Measurements from ENCODE around the gene SPSB3.

Gene SPSB3

GRCh38 chr16:1781254-1781653 lies 1.1 kb downstream of the SPSB3 start:
- Histone ChIP-seq H3K27ac (ENCODE audit: low read depth, low read length) (no peak overlapping the region), H3K27me3 (ENCODE audit: control insufficient read depth, low read length) (no peaks in the 10 kb centered on the region), H4K20me1 (ENCODE audit: control insufficient read depth, insufficient read depth, low read depth, low read length) (0 out of 2 replicates have a peak, but pooled peaks cover 5% of the 10 kb centered on the region), H3K4me3 (ENCODE audit: low read length) (peak overlapping the region; percentile 82), H3K9me2 (replicated peaks; ENCODE audit: control insufficient read depth, low read length) (no peaks in the 10 kb centered on the region), H3K9me3 (ENCODE audit: control insufficient read depth, insufficient read depth, low read length) (no peaks in the 10 kb centered on the region), H3K36me3 (ENCODE audit: control insufficient read depth, low read length) (peaks cover 33% of the 10 kb centered on the region), H3F3A (ENCODE audit: control insufficient read depth, insufficient read depth) (no peaks in the 10 kb centered on the region), H3K4me1 (ENCODE audit: control insufficient read depth, low read length) (peaks cover 16% of the 10 kb centered on the region), H3K4me2 (ENCODE audit: low read length) (peak overlapping the region; percentile 93), H3K79me2 (ENCODE audit: control insufficient read depth, low read length) (peaks cover 46% of the 10 kb centered on the region)
- no peak for TF ChIP-seq EZH2phosphoT487 (IDR thresholded peaks at IDR 0.05; ENCODE audit: borderline replicate concordance, low read length)
- no peak for TF ChIP-seq CTCF (IDR thresholded peaks at IDR 0.05; ENCODE audit: low read depth, low read length, poor library complexity, severe bottlenecking)

- 0 out of 2 replicates have a peak, but pooled peaks cover 5% of the 10 kb centered on the region for H4K20me1 ChIP-seq (ENCODE audit: control insufficient read depth, insufficient read depth, low read depth, low read length)
- H3K27ac ChIP-seq (ENCODE audit: low read depth, low read length): no peak overlapping the region
- TF ChIP-seq EZH2phosphoT487 (IDR thresholded peaks at IDR 0.05; ENCODE audit: borderline replicate concordance, low read length) (no peak), CTCF (IDR thresholded peaks at IDR 0.05; ENCODE audit: low read depth, low read length, poor library complexity, severe bottlenecking) (no peak)
- H3K4me1 ChIP-seq (ENCODE audit: control insufficient read depth, low read length): peaks cover 16% of the 10 kb centered on the region
- peaks cover 40% of the 10 kb centered on the region for H3K79me2 ChIP-seq (ENCODE audit: control insufficient read depth, low read length)
- H3K4me3 ChIP-seq (ENCODE audit: low read length): no peak overlapping the region
- no peaks in the 10 kb centered on the region for H3F3A ChIP-seq (ENCODE audit: control insufficient read depth, insufficient read depth)
- no peaks in the 10 kb centered on the region for H3K9me3 ChIP-seq (ENCODE audit: control insufficient read depth, insufficient read depth, low read length)
- no peaks in the 10 kb centered on the region for H3K27me3 ChIP-seq (ENCODE audit: control insufficient read depth, low read length)
- no peaks in the 10 kb centered on the region for H3K9me2 ChIP-seq (replicated peaks; ENCODE audit: control insufficient read depth, low read length)
- H3K36me3 ChIP-seq (ENCODE audit: control insufficient read depth, low read length): peaks cover 33% of the 10 kb centered on the region
- H3K4me2 ChIP-seq (ENCODE audit: low read length): peak overlapping the region; percentile 93; the same call in 1 of the 2 replicates
These were observed 1.7 kb downstream of the SPSB3 start for GRCh38 chr16:1780677-1781072.

- Histone ChIP-seq H3F3A (ENCODE audit: control insufficient read depth, insufficient read depth) (no peaks in the 10 kb centered on the region), H3K9me2 (replicated peaks; ENCODE audit: control insufficient read depth, low read length) (no peaks in the 10 kb centered on the region), H3K79me2 (ENCODE audit: control insufficient read depth, low read length) (peaks cover 39% of the 10 kb centered on the region), H3K4me1 (ENCODE audit: control insufficient read depth, low read length) (peaks cover 16% of the 10 kb centered on the region), H3K4me3 (ENCODE audit: low read length) (no peak overlapping the region), H3K27ac (ENCODE audit: low read depth, low read length) (no peak overlapping the region), H4K20me1 (ENCODE audit: control insufficient read depth, insufficient read depth, low read depth, low read length) (0 out of 2 replicates have a peak, but pooled peaks cover 5% of the 10 kb centered on the region), H3K9me3 (ENCODE audit: control insufficient read depth, insufficient read depth, low read length) (no peaks in the 10 kb centered on the region), H3K4me2 (ENCODE audit: low read length) (no peak overlapping the region), H3K27me3 (ENCODE audit: control insufficient read depth, low read length) (no peaks in the 10 kb centered on the region), H3K36me3 (ENCODE audit: control insufficient read depth, low read length) (peaks cover 35% of the 10 kb centered on the region)
- TF ChIP-seq EZH2phosphoT487 (IDR thresholded peaks at IDR 0.05; ENCODE audit: borderline replicate concordance, low read length): no peak
- no peak for TF ChIP-seq CTCF (IDR thresholded peaks at IDR 0.05; ENCODE audit: low read depth, low read length, poor library complexity, severe bottlenecking)
These were observed 2.4 kb downstream of the SPSB3 start for GRCh38 chr16:1779741-1780676.

All from DOHH2 (cell line).